Chondrocyte (in vitro differentiated cells): ENCODE data around the gene SALL1. TPM values are rescaled to one million over a fixed set of nuclear protein-coding genes. Genes with fewer than 3 reads are reported as not detected.

Experiments
- DNase-seq: peaks from one replicate; pipeline ENCODE4 v3.0.0; 2021; ENCODE audit warnings: mixed read lengths, low spot score
- H3K27ac Mint-ChIP-seq: one replicate; pipeline ENCODE4 v1.8.0; 2021; ENCODE audit warnings: mild to moderate bottlenecking, moderate library complexity, mixed read lengths; ENCODE audit not compliant: unreplicated experiment
- H3K27me3 Mint-ChIP-seq: 2 replicates; pipeline ENCODE4 v1.8.0; 2021; ENCODE audit warnings: low read depth, mixed read lengths
- H3K36me3 Mint-ChIP-seq: 2 replicates; pipeline ENCODE4 v1.8.0; 2021; ENCODE audit warnings: low read depth, mixed read lengths
- H3K4me1 Mint-ChIP-seq: 2 replicates; pipeline ENCODE4 v1.8.0; 2021; ENCODE audit warnings: low read depth, mild to moderate bottlenecking, mixed read lengths
- H3K4me3 Mint-ChIP-seq: one replicate; pipeline ENCODE4 v1.8.0; 2021; ENCODE audit warnings: mild to moderate bottlenecking, moderate library complexity, mixed read lengths; ENCODE audit not compliant: unreplicated experiment
- H3K9me3 Mint-ChIP-seq: 2 replicates; pipeline ENCODE4 v1.8.0; 2021; ENCODE audit warnings: low read depth, mixed read lengths
- total RNA-seq: library from RNA; stranded (reverse); gene quantifications from 3 replicates; pipeline ENCODE4 v1.2.1, GENCODE V29; 2021
- TF ChIP-seq, protein P1 (sequence below): fragments of 200-600 bp; sonication (generic); IDR thresholded peaks from 2 replicates; pipeline ENCODE4 v1.5.0; 2021; ENCODE audit warnings: antibody characterized with exemption, mild to moderate bottlenecking, moderate library complexity

Gene SALL1
- total RNA-seq, 1 donor from 2014 or later: 0.20 TPM

DNA sequence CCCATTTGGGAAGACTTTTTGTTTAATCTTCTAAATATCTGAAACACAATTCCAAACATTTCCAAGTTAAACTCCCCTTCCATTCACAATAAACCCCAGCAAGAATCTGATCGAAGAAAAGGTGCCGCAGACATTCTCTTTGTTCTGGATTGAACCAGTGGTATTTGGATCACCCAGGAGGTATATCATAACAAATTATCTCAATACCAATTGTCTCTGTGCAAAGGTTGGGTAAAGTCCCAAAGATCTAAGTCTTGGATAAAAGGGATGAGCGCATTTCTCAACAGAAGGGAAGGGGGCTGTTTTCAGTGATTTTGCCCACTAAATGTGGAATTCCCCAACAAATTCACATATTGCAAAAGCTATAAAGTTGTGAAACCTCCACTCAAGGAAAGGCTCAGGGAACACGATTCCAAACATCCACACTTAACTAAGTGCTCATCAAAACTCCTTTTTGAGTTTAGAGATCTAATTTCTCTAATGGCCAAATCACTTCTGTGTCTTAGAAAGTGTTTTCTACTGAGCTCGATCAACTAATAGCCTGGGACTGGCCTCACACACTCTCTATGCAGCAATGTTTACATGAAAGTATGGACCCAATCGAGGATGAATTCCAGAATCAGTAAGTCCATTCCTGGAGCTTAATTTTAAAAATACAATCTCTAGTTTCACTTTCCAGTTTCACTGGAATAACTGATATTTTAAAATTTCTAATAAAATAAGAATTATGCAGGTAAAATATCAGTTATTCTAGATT lies 30.9 kb downstream of the SALL1 start:
- Mint-ChIP-seq H3K27me3 (peaks cover 42% of the 10 kb centered on the region), H3K27ac (no peak overlapping the region), H3K9me3 (no peaks in the 10 kb centered on the region), H3K36me3 (no peaks in the 10 kb centered on the region), H3K4me3 (no peak overlapping the region), H3K4me1 (no peaks in the 10 kb centered on the region)
- DNase-seq: no peak
- TF ChIP-seq, protein P1, sequence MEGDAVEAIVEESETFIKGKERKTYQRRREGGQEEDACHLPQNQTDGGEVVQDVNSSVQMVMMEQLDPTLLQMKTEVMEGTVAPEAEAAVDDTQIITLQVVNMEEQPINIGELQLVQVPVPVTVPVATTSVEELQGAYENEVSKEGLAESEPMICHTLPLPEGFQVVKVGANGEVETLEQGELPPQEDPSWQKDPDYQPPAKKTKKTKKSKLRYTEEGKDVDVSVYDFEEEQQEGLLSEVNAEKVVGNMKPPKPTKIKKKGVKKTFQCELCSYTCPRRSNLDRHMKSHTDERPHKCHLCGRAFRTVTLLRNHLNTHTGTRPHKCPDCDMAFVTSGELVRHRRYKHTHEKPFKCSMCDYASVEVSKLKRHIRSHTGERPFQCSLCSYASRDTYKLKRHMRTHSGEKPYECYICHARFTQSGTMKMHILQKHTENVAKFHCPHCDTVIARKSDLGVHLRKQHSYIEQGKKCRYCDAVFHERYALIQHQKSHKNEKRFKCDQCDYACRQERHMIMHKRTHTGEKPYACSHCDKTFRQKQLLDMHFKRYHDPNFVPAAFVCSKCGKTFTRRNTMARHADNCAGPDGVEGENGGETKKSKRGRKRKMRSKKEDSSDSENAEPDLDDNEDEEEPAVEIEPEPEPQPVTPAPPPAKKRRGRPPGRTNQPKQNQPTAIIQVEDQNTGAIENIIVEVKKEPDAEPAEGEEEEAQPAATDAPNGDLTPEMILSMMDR: no peak

DNA sequence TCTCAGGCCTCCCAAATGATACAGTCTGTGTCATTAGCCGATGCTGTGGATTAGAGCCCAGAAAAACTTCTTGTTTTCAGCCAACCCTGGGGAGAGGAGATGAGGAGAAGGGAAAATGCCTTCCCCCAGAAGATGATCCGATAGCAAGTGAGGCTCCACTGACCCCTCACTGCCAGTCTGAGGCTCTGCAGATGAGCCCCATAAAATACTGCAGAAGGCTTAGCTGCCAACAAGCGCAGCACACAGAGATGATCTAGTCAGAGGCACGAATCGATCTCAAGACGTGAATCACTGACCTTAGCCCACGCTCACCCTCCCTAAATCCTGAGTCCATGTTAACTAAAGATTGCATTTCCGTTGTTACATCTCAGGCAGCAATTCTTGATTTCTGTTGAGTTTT lies 31.5 kb downstream of the SALL1 start:
- Mint-ChIP-seq H3K4me3 (no peak overlapping the region), H3K27me3 (peaks cover 48% of the 10 kb centered on the region)
- DNase-seq: no peak

DNA sequence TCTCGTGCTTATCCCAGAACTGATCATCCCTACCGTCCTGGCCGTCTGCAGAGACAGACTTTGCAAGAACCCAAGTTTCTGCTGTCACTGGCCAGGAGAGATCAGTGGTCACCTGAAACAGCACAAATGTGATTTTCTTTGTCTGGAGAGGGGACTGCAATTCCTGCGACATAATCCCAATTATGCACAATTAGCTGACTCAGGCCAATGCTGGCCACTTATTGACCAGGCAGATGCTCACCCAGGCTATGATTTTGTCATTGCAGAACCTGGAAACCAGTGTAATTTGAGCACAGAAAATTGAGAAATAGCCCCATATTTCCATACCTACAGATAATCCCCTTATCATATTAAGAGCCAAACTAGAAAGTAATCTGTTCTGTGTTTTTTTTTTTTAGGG lies 34.7 kb downstream of the SALL1 start:
- no peaks in the 10 kb centered on the region for H3K4me1 Mint-ChIP-seq

More for the DNA sequence above, 31.5 kb downstream of the SALL1 start:
- Mint-ChIP-seq H3K36me3 (no peaks in the 10 kb centered on the region), H3K4me1 (no peaks in the 10 kb centered on the region), H3K27ac (no peak overlapping the region), H3K9me3 (no peaks in the 10 kb centered on the region)
- TF ChIP-seq, protein P1: no peak

DNA sequence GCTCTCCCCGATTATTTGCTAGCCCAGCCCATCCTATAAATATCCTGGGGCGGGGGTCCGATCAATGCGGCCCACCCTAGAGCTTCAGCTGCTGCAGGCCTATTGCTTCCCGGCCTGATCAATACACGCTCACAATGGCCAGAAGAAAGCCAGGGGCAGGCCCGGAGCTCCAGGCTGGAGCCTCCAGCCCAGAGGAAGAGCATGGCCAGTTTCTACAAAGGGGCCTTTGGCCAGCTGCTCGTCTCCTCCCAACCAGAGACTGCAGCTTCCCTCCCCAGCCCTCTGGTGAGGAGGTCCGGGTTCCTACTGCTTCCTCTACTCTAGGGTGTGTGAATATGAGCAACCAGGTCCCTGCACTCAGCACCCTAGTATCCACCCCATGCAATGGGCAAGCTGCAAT lies 36.7 kb downstream of the SALL1 start:
- no peak overlapping the region for H3K27ac Mint-ChIP-seq
- no peak overlapping the region for H3K4me3 Mint-ChIP-seq
- DNase-seq: no peak
- H3K36me3 Mint-ChIP-seq: no peaks in the 10 kb centered on the region
- no peaks in the 10 kb centered on the region for H3K4me1 Mint-ChIP-seq
- H3K27me3 Mint-ChIP-seq: peaks cover 66% of the 10 kb centered on the region
- peaks cover 1% of the 10 kb centered on the region for H3K9me3 Mint-ChIP-seq
- TF ChIP-seq, protein P1: no peak

More for the DNA sequence above, 34.7 kb downstream of the SALL1 start:
- H3K27me3 Mint-ChIP-seq: peaks cover 67% of the 10 kb centered on the region
- TF ChIP-seq, protein P1: no peak
- H3K4me3 Mint-ChIP-seq: no peak overlapping the region
- no peak overlapping the region for H3K27ac Mint-ChIP-seq
- H3K36me3 Mint-ChIP-seq: no peaks in the 10 kb centered on the region
- no peak for DNase-seq
- H3K9me3 Mint-ChIP-seq: no peaks in the 10 kb centered on the region

DNA sequence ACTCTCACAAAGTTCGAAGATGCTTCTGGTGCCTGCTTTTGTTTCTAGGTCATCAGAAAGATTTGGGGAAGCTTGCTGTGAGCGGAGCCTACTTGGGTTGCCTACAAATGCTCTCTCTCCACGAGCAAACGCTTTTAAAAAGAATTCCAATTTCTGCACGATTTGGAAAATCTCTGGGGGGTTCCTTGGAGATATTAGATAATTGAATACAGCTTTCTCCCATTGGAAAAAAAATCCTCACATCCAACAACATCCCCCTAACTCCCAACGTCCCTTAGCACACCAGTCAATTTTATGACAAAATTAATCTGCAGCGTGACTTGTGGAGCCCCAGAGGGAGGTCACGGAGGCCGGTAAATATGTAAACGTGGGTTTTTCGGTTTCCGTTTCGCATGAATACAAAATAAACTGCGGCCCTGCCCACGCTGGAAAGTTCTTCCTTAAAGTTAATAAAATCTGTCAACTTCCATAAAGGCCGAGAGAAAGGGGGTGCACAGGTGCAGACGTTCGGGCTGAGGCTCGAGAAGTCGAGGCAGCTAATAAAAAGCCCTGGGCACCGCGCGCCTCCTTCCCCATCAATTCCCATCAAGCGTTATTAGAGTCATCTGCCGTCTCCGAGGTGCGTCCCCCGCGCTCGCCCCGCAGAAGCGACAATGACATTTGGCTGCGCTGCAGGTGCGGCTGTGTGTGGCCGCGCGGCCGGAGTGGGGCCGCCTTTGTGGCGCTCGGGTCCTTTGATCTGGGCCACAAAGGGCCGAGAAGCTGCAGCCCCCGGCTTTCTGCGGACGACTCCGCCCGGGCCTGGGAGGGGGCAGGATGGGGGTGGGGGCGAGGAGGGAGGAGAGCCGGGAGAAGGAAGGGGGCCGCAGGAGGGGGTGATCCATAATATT lies 37.6 kb downstream of the SALL1 start:
- Mint-ChIP-seq H3K27me3 (peaks cover 61% of the 10 kb centered on the region), H3K4me1 (no peaks in the 10 kb centered on the region), H3K36me3 (no peaks in the 10 kb centered on the region), H3K27ac (no peak overlapping the region), H3K4me3 (no peak overlapping the region), H3K9me3 (peaks cover 6% of the 10 kb centered on the region)
- DNase-seq: no peak
- TF ChIP-seq, protein P1: no peak
